ENCODE measurements around the gene CWF19L1. TPM values are rescaled to one million over a fixed set of nuclear protein-coding genes. Genes with fewer than 3 reads are reported as not detected.

Gene CWF19L1
- total and polyA plus RNA-seq, 2 experiments from 2014 or later: 14.3 to 17.7 TPM

DNA sequence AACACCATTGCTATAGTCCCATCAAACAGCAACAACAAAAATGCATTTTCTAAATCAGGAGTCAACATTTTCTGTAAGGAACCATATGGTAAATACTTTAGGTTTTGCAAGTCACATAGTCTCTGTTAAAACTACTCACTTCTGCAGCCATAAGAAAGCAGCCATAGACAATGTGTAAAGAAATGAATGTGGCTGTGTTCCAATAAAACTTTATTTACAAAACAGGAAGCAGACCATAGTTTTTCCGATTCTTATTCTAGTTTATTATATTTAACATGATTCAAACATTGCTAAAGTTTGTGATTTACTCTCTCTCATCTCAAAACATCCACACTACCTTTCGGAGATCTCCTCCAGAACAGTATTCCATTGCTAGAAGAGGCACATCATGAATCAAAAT, 44.9 kb downstream of the CWF19L1 start:
- TF ChIP-seq CTCF (IDR thresholded peaks at IDR 0.05; ENCODE audit: low read depth, low read length): no peak
- peaks cover 58% of the 10 kb centered on the region for H3K36me3 ChIP-seq
- H3K9me3 ChIP-seq (ENCODE audit: low read depth): no peaks in the 10 kb centered on the region

GRCh38 chr10:100216006-100216405, 51.4 kb downstream of the CWF19L1 start:
- no peak overlapping the region for H3K4me3 ChIP-seq
- DNase-seq (ENCODE audit: low read depth in 1 of 2, low spot score in 1 of 2): no peak
- no peaks in the 10 kb centered on the region for H3K27me3 ChIP-seq
- no peak overlapping the region for H3K27ac ChIP-seq
- H3K9me3 ChIP-seq (ENCODE audit: low read depth): no peaks in the 10 kb centered on the region
- peaks cover 60% of the 10 kb centered on the region for H3K36me3 ChIP-seq
- no peaks in the 10 kb centered on the region for H3K4me1 ChIP-seq (ENCODE audit: low read depth)
- no peak for TF ChIP-seq CTCF (IDR thresholded peaks at IDR 0.05; ENCODE audit: low read depth, low read length)

More for the DNA sequence above, 44.9 kb downstream of the CWF19L1 start:
- Histone ChIP-seq H3K4me1 (ENCODE audit: low read depth) (no peaks in the 10 kb centered on the region), H3K27ac (no peak overlapping the region), H3K27me3 (no peaks in the 10 kb centered on the region), H3K4me3 (no peak overlapping the region)
- DNase-seq (ENCODE audit: low read depth in 1 of 2, low spot score in 1 of 2): no peak

GRCh38 chr10:100209303-100209702, 58.1 kb downstream of the CWF19L1 start:
- H3K4me1 ChIP-seq (ENCODE audit: low read depth): no peaks in the 10 kb centered on the region
- peaks cover 41% of the 10 kb centered on the region for H3K36me3 ChIP-seq
- H3K9me3 ChIP-seq (ENCODE audit: low read depth): no peaks in the 10 kb centered on the region
- H3K4me3 ChIP-seq: no peak overlapping the region
- H3K27me3 ChIP-seq: no peaks in the 10 kb centered on the region
- no peak for TF ChIP-seq CTCF (IDR thresholded peaks at IDR 0.05; ENCODE audit: low read depth, low read length)
- H3K27ac ChIP-seq: peak overlapping the region; percentile 22
- DNase-seq (ENCODE audit: low read depth in 1 of 2, low spot score in 1 of 2): peak in 1 of 2 donors; percentile 75

GRCh38 chr10:100208276-100208675, 59.2 kb downstream of the CWF19L1 start:
- DNase-seq (ENCODE audit: low read depth in 1 of 2, low spot score in 1 of 2): no peak
- Histone ChIP-seq H3K4me3 (no peak overlapping the region), H3K4me1 (ENCODE audit: low read depth) (no peaks in the 10 kb centered on the region), H3K36me3 (peaks cover 51% of the 10 kb centered on the region), H3K27ac (no peak overlapping the region), H3K27me3 (no peaks in the 10 kb centered on the region), H3K9me3 (ENCODE audit: low read depth) (no peaks in the 10 kb centered on the region)
- no peak for TF ChIP-seq CTCF (IDR thresholded peaks at IDR 0.05; ENCODE audit: low read depth, low read length)

DNA sequence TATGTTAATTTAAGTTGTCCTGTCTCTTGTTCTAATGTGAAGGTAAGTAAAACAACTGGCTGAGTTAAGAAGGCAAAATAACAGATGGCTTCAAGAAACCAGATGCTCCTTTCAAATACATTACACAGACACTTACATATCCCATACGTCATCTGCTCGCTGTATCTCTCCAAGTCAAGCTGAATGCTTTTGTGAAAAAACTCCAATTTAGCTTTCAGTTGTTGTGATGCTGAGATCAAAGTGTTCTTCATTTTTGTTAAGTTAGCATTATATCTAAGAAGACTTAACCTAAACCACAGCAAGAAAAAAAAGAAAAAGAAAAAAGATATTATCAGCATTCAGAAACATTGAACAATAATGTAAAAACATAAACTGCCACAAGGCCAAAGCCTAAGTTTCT, 63.1 kb downstream of the CWF19L1 start:
- Histone ChIP-seq H3K36me3 (peaks cover 66% of the 10 kb centered on the region), H3K27ac (no peak overlapping the region), H3K9me3 (ENCODE audit: low read depth) (no peaks in the 10 kb centered on the region), H3K4me3 (no peak overlapping the region), H3K27me3 (no peaks in the 10 kb centered on the region), H3K4me1 (ENCODE audit: low read depth) (no peaks in the 10 kb centered on the region)
- DNase-seq (ENCODE audit: low read depth in 1 of 2, low spot score in 1 of 2): no peak
- TF ChIP-seq CTCF (IDR thresholded peaks at IDR 0.05; ENCODE audit: low read depth, low read length): no peak

DNA sequence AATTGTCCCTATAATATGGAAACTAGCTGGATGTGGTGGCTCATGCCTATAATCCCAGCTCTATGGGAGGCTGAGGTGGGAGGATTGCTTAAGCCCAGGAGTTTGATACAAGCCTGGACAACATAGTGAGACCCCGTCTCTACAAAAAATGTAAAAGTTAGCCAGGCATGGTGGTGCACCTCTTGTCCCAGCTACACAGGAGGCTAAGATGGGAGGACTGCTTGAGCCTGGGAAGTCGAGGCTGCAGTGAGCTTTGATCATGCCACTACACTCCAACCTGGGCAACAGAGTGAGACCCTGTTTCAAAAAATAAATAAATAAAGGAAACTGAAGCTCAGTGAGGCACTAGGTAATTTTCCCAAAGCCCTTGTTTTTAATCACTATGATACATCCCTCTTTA, 65.9 kb downstream of the CWF19L1 start:
- no peak for TF ChIP-seq CTCF (IDR thresholded peaks at IDR 0.05; ENCODE audit: low read depth, low read length)

More for the DNA sequence above, 65.9 kb downstream of the CWF19L1 start:
- Histone ChIP-seq H3K4me1 (ENCODE audit: low read depth) (no peaks in the 10 kb centered on the region), H3K27me3 (no peaks in the 10 kb centered on the region), H3K4me3 (no peak overlapping the region), H3K36me3 (peaks cover 57% of the 10 kb centered on the region), H3K9me3 (ENCODE audit: low read depth) (no peaks in the 10 kb centered on the region), H3K27ac (no peak overlapping the region)
- DNase-seq (ENCODE audit: low read depth in 1 of 2, low spot score in 1 of 2): no peak

All from cardiac muscle cell (in vitro differentiated cells and primary cell).